ENCODE measurements around the gene GRM2.

The GRM2 gene

DNA sequence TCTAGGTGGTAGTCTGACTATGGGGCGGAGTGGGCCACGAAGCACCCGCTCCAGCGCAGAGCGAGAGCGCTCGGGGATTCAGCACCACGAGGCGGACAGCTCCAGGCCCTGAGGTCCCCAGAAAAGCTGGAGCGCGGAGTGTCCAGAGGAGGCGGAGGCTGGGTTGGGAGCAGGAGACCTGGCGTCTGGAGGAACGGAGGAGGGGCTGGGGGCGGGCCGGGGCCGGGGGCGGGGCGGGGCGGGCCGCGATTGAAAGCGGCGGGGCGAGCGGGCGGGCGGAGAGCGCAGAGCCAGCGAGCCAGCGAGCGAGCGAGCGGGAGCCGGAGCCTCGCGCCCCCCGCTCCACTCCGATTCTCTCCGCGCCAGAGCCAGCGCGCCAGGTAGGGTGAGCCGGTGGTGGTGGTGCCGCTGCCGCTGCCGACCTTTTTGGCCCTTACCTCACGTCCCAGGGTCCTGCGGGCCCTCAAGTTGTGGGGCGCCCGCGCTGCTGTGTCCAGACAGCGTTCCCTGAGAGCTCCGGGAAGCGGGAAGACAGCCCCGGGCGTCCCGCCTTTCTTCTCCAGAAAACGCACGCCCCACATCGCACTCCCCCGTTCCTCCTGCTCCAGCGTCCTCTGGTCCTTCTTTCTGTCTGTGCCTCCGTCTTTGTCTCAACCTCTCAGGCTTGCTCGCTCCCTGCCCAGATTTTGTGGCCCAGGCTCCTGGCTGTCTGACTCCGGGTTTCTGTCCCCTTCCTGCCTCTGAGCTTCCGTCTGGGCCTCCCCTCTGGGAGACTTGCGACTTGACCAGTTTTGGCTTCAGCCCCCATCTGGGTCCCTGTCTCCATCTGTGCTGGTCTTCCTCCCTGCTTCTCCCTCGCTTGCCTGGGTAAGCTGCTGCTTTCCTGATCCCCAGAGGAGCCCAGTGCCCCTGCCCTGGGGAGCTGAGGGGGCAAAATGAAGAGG, at the start of gene GRM2:
TSS of gene GRM2 (plus strand) at position 281 of the 944 bp plus-strand sequence. CDS start 1,916 bp downstream, outside the sequence.
- DNase-seq = peak; percentile 22

DNA sequence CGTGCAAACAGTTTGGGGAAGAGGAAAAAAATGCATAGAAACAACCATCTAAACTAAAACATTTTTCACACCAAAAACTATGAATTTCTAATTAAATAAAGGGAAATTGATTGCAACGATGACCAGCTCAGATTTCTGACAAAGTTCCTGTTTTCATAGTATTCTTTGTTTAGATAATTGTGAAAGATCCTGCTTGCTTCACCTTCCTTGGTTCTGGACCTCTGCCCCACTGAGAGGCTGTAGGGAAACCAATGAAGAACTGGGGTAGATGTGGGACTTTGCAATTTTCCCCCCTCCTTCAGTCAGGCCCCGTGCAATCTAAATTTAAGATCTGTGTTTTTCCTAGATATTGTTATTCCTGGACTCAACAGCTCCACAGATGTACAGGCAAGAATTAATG, 49.6 kb upstream of the GRM2 start:
- no peak for DNase-seq

DNA sequence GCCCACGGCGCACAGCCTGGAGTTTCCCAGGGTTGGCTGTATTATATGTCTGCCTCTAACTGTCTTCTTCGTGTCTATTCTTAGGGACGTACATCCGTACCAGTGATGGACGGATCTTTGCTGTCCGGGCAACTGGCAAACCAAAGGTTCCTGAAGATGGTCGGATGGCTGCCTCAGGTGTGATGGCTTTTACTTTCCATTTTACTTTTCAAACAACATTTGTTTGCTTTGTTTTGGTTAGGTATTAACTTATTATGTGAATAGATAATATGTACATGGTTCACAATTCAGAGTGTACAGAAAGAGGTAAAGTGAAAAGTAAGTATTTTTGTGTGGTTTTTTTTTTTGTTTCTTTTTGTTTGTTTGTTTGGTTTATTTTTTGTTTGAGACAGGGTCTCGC, 46.9 kb upstream of the GRM2 start:
- no peak for DNase-seq

- DNase-seq = no peak
These were observed 44.4 kb upstream of the GRM2 start for GRCh38 chr3:51662456-51662855.

GRCh38 chr3:51668756-51669155, 38.1 kb upstream of the GRM2 start:
- DNase-seq = no peak

DNA sequence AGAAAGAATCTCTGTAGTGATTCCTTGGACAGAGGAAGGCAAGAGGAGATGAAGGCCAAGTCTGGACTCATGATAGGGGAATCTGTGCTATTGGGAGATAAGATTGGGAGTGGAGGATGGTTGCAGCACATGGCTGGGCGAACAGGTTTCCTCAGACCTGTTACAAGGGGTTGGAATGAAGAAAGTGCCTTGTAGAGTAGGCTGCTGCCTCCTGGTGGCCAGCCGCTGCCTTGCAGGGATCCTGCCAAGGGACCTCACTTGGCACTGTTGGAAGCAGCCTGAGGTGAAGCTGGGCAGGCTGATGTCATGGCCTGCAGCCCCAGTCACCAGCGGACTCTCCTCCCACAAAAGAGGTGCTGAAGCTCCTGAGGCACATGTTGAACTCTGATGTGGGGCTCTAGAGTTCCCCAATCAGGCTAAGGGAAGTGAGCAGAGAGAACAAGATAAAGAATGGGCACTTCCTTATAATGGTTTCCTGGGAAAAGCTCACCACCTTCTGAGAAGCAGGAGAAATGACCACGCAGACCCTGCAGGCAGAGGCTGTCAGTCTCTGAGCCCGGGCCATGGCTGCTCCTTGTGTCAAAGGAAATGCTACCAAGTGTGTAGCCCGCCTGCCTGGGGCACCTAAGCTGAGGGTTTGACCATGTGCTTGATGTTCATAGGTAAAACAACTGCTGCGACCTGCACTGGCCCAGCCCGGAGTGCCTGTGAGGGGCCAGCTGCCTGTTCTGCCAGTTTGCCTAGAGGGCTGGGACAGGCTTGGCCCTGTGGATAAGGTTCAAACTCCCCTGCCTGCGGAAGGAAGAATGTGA, 37.4 kb upstream of the GRM2 start:
- DNase-seq = peak; percentile 86

DNA sequence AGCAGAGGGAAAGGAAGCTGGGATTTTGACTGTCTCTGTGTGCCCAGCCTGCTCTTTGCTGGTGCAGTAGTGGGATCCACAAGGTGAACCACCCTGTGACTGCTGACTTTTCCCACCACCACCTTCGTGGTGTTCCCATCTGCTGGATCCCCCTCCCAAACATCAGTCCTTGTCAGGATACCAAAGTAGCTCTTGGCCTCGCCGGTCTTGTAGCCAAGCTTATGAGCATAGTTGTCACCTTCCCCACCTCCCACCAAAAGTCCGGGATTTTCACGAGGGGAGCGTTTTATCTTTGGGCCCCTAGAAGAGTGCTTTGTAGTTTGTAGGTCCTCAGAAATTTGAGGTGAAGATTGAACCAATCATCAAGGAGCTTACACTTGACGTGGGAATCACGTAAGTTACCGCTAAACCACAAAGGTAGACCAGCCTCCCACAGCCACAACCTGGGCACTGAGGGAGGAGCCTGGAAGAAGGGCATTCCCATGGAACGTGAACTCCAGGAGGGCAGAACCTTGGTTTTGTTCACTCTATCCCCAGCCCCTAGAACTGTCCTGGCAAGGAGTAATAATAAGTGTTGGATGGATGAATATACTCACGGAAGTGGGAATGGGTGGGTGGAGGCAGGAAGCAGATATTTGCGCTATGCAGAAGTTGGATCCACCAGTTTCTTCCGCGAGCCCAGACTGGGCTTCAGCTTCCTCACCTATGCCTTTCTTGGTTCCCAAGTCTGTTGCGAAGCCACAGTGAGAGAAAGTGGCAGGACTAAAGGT, 36.6 kb upstream of the GRM2 start:
- peak; percentile 20 for DNase-seq

DNA sequence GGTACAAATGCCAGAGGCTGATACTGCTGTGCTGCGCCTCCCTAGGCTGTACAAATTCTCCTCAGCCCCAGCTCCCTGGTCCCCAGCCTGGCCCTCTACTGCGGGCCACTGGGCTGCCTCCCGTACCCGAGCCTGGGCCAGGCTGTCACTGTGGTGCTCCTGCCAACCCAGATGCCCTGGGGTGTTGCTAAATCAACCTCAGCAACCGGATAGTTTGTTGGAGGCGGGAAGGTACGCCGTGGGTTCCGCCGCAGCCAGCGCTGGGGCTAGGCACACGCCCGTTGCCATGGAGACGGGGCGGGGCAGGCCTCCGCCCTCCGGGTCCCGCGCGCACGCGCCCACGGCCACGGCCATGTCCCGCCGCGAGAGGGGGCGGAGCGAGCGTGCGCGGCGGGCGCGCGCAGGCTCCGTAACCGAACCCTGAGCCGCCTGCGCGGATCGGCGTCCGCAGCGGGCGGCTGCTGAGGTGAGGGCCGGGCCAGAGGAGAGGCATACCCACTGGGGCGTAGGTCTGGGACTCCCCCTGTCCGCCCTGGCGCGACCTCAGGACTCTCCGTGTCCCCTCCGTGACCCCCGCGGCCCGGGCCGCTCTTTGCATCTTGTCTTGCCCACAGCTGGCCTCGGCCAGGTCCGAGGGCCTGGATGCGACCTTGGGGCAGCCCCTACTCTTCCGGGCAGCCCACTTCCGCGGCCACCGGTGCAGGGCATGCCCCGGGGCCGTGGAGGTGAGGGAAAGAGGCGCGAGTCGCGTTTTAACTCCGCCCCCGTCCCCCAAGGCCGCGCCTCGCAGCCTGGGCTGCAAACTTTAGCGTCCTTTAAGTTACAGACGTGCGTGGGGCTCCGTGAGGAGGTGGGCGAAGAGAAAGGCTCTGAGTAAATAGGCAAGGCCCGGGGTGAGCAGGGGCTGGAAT, 35.8 kb upstream of the GRM2 start, which contains the start of gene TEX264:
TSS of gene TEX264 (plus strand) at position 430 of the 911 bp plus-strand sequence. CDS start 3,053 bp downstream, outside the sequence.
- DNase-seq = peak; percentile 90

GRCh38 chr3:51671734-51672475, 35.0 kb upstream of the GRM2 start:
- peak; percentile 64 for DNase-seq

DNA sequence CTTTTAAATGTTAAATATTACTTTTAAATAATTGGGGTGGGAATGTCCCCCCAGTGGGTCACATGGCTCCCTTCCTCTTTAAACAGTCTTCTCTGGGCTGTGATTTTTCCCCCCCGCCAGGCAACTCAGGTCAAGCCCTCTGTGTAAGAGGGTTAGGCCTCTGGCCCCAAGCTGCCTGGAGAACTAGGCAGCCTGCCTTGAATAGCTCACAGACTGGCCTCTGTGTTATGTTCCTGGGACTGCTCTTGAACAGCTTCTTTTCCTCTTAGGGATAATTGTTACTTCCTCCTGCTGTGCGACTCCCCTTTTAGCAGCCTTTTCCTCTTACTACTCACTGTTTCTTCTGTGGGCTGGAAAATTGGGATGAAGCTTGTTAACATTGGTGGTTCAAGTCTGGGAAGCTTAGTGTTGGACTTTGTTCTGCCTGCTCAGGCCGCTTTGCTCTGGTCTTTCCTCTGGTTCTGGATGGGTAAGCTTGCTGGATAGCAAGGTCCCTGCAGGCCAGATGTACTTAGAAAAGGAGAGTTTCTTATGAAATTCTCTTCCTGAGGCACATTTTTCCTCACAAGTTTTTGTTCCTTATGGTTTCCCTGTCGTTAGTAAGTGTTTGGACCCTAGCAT, 33.6 kb upstream of the GRM2 start:
- no peak for DNase-seq

DNA sequence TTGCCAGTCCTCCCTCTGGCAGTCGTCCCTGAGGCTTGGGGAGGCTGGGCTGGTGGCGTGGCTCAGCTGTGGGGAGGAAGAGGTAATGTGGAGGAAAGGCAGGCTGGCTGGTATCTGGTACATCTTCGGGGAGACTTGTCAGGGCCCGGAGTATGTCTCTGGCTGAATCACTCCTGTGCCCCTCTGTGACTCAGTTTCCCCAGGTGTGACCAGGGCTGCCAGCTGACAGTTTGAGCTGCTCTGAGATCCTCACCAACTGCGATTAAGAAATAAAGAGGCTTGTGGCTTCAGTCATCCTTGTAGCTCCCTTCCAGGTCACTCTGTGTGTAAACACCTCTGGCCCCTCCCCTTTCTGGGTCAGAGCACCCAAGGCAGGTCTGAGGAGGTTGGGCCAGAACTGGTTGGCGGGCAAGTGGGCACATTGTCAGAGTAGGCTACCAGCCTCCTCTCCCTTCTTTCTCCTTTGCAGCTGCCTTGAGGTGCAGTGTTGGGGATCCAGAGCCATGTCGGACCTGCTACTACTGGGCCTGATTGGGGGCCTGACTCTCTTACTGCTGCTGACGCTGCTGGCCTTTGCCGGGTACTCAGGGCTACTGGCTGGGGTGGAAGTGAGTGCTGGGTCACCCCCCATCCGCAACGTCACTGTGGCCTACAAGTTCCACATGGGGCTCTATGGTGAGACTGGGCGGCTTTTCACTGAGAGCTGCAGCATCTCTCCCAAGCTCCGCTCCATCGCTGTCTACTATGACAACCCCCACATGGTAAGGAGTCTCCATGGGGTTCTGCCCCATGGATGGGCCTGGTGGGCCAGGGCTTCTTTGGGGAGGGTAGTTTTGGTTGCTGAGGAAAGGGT, 32.8 kb upstream of the GRM2 start:
- no peak for DNase-seq

GRCh38 chr3:51675201-51675611, 31.7 kb upstream of the GRM2 start:
- DNase-seq = peak; percentile 35

DNA sequence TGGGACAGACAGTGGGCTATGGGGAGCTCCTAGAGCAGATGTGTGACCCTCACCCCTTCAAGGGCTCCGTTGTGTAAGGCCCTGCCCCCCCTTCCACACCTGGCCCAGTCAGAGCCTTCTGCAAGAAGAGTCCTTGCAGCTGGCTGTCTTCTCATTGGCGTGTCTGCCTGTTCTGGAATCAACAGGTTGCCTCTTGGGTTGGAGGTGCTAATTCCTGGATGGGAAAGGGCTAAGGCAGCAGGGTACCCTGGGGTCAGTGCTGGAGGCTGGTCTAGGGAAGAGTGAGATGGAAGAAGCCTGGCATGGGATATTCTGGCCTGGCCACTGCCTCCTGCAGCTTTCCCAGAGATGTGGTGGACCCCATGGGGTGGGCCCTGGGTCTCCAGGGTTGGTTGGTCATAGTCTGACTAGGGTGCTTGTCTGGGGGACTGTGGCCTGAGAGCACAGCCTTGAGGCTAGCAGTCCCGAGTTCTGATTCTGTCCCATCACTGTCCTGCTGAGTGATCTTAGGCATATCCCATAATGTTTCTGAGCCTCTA, 30.7 kb upstream of the GRM2 start:
- DNase-seq = no peak

GRCh38 chr3:51677358-51677757, 29.5 kb upstream of the GRM2 start:
- no peak for DNase-seq

GRCh38 chr3:51678186-51678585, 28.7 kb upstream of the GRM2 start:
- DNase-seq = no peak

- no peak for DNase-seq
These were observed 28.2 kb upstream of the GRM2 start for GRCh38 chr3:51678641-51679040.

DNA sequence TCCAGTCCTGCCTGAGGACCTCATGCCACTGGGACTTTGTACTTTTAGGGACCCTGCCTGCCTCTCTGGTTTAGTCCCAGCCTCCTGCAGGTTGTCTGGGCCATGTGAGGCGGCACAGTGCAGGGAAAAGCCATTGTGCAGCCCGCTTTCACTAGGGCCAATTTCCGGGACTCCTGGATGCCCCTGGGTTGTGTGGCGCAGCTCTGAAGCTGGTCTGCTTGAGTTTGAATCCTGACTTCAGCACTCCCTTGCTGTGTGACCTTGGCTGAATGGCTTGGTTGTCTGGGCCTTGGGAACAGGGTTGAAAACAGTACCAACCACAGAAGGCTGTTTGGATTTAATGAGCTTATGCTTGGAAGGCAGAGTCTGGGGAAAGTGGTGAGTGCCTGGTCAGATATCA, 27.6 kb upstream of the GRM2 start:
- no peak for DNase-seq

GRCh38 chr3:51679777-51680176, 27.1 kb upstream of the GRM2 start:
- DNase-seq = no peak

DNA sequence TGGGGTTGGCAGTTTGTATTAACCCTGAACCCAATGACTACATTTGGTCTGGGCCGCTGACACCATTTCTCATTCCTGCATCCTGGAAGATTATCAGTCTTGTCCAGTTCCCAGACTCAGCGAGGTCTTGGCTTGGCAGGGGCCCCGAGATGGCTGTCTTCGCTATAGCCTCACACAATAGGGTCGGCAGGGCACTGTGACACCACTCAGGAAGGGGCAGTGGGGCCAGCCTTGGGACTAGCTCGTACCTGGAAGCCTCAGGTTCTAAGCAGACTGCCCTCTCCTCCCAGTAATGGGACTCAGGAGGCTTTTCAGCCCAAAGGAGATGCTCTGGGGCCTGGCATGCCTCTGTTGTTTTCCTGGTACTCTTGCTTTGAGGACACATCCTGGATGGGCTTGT, 26.7 kb upstream of the GRM2 start:
- no peak for DNase-seq

Measured in stimulated activated CD4-positive, alpha-beta T cell treated with anti-CD3 and anti-CD28 coated beads, Interleukin-4, amount 100 ng/mL, for 24 hours (primary cell).